Measurements from ENCODE around the gene GRIK3. TPM values are rescaled to one million over a fixed set of nuclear protein-coding genes. Genes with fewer than 3 reads are reported as not detected.

The GRIK3 gene
- total and polyA plus RNA-seq, 2 of the 8 experiments (the other 6 are each of a cell fraction or from before 2014, with no cell fraction given), result 2.1 to 3.4 TPM

DNA sequence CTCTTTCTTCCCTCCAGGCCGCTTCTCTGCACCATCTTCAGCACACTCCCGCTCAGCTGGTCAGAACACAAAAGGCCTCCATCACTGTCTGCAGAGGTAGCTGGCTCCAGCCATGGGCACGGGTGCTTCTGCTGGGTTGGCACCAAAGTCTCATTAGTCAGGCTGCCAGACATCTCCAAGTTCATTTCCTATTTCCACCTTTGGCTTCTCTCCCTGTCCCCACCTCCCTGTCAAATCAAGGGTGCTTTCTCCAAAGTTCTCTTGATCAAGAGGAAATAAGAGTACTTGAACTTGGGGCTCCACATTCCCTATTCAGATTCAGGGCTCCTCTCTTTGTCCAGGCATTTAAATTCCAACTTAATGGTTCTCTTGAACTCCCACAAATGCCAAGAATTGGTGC lies 33.9 kb upstream of the GRIK3 start (continued):
- TF ChIP-seq KDM4A (IDR thresholded peaks at IDR 0.05; ENCODE audit: low read depth, low read length, severe bottlenecking) (no peak), RBBP5 (IDR thresholded peaks at IDR 0.05; ENCODE audit: borderline replicate concordance, low read depth, low read length) (no peak), SRF (IDR thresholded peaks at IDR 0.05; ENCODE audit: low read depth, low read length) (no peak), PHF8 (conservative IDR thresholded peaks at IDR 0.05; ENCODE audit: low read depth, low read length) (no peak)
